ENCODE data around the gene C4orf36. TPM values are rescaled to one million over a fixed set of nuclear protein-coding genes. Genes with fewer than 3 reads are reported as not detected.

Gene C4orf36
- total and polyA plus RNA-seq, 2 of the 4 experiments (the other 2 are of a cell fraction): 0.18 to 0.41 TPM

DNA sequence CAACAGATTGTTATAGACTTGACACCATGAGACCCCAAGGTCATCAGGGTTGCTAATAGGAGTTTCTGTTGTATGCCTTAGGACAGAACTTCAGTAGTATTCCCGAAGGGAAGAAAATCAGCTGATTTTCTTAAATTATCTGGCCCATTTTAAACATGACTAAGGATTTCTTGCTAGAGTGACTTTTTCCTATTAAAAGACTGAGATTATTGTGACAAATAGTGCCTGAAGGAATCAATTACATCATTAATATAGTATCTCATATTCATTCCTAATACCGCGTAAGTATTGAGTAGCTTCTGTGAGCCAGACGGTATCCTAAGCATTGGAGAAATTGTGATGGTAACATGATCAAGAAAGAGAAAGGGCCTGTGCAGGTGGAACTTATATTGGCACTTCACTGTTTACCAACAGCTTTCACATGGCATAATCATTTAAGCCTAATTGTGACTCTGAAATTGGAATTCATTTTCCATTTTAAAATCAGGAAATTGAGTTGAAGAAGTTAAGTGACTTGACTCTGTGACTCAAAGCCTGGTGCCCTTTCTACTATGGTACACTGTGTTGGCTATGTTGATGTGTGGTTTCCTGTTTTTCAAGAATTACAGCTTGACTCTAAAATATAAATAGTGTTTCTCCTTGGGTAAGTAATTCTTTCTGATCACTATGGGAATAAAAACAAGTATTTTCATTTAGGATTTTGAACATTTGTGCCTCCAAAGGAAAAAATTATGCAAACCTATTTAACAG is 46.7 kb upstream of the C4orf36 start:
- Histone ChIP-seq H2BK15ac (ENCODE audit: low read depth, low read length) (no peak overlapping the region), H3K4me2 (ENCODE audit: low read depth, low read length) (no peak overlapping the region), H3K18ac (ENCODE audit: low read depth, low read length) (no peak overlapping the region), H3K36me3 (ENCODE audit: control insufficient read depth, insufficient read depth, low read length) (no peaks in the 10 kb centered on the region), H4K91ac (ENCODE audit: insufficient read depth, low read depth, low read length) (no peak overlapping the region), H2AK5ac (ENCODE audit: low read depth, low read length) (no peak overlapping the region), H2BK5ac (ENCODE audit: low read depth, low read length, poor library complexity, severe bottlenecking) (no peak overlapping the region), H3K23ac (ENCODE audit: low read depth, low read length) (no peak overlapping the region), H4K5ac (ENCODE audit: low read depth, low read length) (no peak overlapping the region), H3K56ac (ENCODE audit: extremely low read depth, insufficient read depth, low read length) (no peak overlapping the region), H4K8ac (ENCODE audit: low read depth in 2 of 2, low read length in 2 of 2) (no peak overlapping the region), H2AK9ac (replicated peaks; ENCODE audit: low read depth, low read length, poor library complexity) (no peak overlapping the region), H3K4me3 (ENCODE audit: insufficient read depth, low read depth, low read length) (no peak overlapping the region), H2BK20ac (ENCODE audit: low read depth, low read length) (no peak overlapping the region), H3K9ac (ENCODE audit: low read depth, low read length) (no peak overlapping the region), H3K9me1 (ENCODE audit: insufficient read depth, low read length) (peaks cover 8% of the 10 kb centered on the region), H3K9me3 (ENCODE audit: control insufficient read depth, insufficient read depth, low read length) (no peaks in the 10 kb centered on the region), H2AFZ (replicated peaks; ENCODE audit: low read length, poor library complexity) (no peak overlapping the region), H2BK120ac (ENCODE audit: low read depth, low read length) (no peak overlapping the region), H3K14ac (replicated peaks; ENCODE audit: low read depth, low read length) (no peak overlapping the region), H3K4me1 (ENCODE audit: control insufficient read depth, insufficient read depth, low read length) (peaks cover 14% of the 10 kb centered on the region), H3K4ac (ENCODE audit: low read depth, low read length) (no peak overlapping the region), H4K20me1 (ENCODE audit: insufficient read depth, low read length) (peaks cover 14% of the 10 kb centered on the region; the same call in 1 of the 2 replicates), H3K27ac (ENCODE audit: insufficient read depth, low read length) (no peak overlapping the region), H3K79me1 (ENCODE audit: low read depth in 1 of 2, low read length in 2 of 2) (peaks cover 19 to 76% of the 10 kb centered on the region in 2 experiments), H3K27me3 (ENCODE audit: control insufficient read depth, insufficient read depth, low read length) (no peaks in the 10 kb centered on the region)
- WGBS, 2 experiments (ENCODE audit: extremely low coverage in 2 of 2, insufficient read length in 1 of 2): no CpG with 5 or more reads among the region's 4 CpGs
- intact Hi-C loops (cut with micrococcal nuclease): no loop called here
- dilution Hi-C loops (cut with HindIII; ENCODE audit: low sequenced_read_pairs, unreplicated experiment): no loop called here
- BruUV-seq (replicated peaks): no TSS peak
- in situ Hi-C loops (cut with MboI; ENCODE audit: low sequenced_read_pairs): no loop called here
- ChIA-PET CTCF (interaction anchor here (1.2 kb wide), 1 partner anchor 16 kb away, joined by 3 read pairs; no protein-coding TSS in a partner anchor), POLR2A (ENCODE audit: unreplicated experiment) (no interaction called here)
- DNase-seq: no peak
- TF ChIP-seq RCOR1 (IDR thresholded peaks at IDR 0.05; ENCODE audit: insufficient replicate concordance, low read length): no peak
- no peak for TF ChIP-seq MXI1 (IDR thresholded peaks at IDR 0.05; ENCODE audit: borderline replicate concordance, low read depth, low read length)
- no peak for TF ChIP-seq CEBPB (IDR thresholded peaks at IDR 0.05; ENCODE audit: low read depth, low read length)
- no peak for TF ChIP-seq BHLHE40 (IDR thresholded peaks at IDR 0.05; ENCODE audit: low read depth, low read length)
- no peak for TF ChIP-seq MAFK (IDR thresholded peaks at IDR 0.05; ENCODE audit: low read depth, low read length)
- no peak for TF ChIP-seq SMC3 (IDR thresholded peaks at IDR 0.05; ENCODE audit: low read depth, low read length)
- no peak for TF ChIP-seq RFX5 (IDR thresholded peaks at IDR 0.05; ENCODE audit: low read depth, low read length)
- no peak for TF ChIP-seq CHD1 (IDR thresholded peaks at IDR 0.05; ENCODE audit: low read depth, low read length)
- TF ChIP-seq USF2 (IDR thresholded peaks at IDR 0.05; ENCODE audit: low read depth, low read length): no peak
- TF ChIP-seq NFE2L2 (IDR thresholded peaks at IDR 0.05; ENCODE audit: low read depth, low read length): no peak
- no peak for TF ChIP-seq POLR2A (IDR thresholded peaks at IDR 0.05; ENCODE audit: low read depth, low read length)
- TF ChIP-seq ELK1 (IDR thresholded peaks at IDR 0.05; ENCODE audit: borderline replicate concordance, low read depth, low read length): no peak
- no peak for ATAC-seq (ENCODE audit: low read depth)

All from IMR-90 (cell line).